Erythroblast (primary cell): ENCODE measurements around the gene METTL21C.

Experiments
- DNase-seq, 2 experiments: peaks; one replicate each; lab custom pipeline; 2025; lab: John Stamatoyannopoulos, UW
- GATA1 ChIP-seq: IDR thresholded peaks from 2 replicates; pipeline ENCODE4 v1.6.1; 2011; ENCODE audit warnings: low read depth, mild to moderate bottlenecking, control low read depth, low read length, moderate library complexity
- POLR2A ChIP-seq: IDR thresholded peaks from 2 replicates; pipeline ENCODE4 v1.6.1; 2011; ENCODE audit warnings: mild to moderate bottlenecking, low read length

The METTL21C gene

GRCh38 chr13:102694937-102695336 is at the start of gene METTL21C:
TSS of gene METTL21C (minus strand) at chr13:102695044. CDS start at chr13:102694498, 546 bp downstream.
- TF ChIP-seq GATA1 (no peak), POLR2A (no peak)
- no peak for DNase-seq

- TF ChIP-seq GATA1 = no peak
- no peak for TF ChIP-seq POLR2A
Observed at GRCh38 chr13:102742506-102742905, 47.7 kb upstream of the METTL21C start.

GRCh38 chr13:102742101-102742500 is 47.3 kb upstream of the METTL21C start:
- no peak for TF ChIP-seq POLR2A
- TF ChIP-seq GATA1 = no peak
- DNase-seq = no peak

More at GRCh38 chr13:102742506-102742905, 47.7 kb upstream of the METTL21C start:
- no peak for DNase-seq

DNA sequence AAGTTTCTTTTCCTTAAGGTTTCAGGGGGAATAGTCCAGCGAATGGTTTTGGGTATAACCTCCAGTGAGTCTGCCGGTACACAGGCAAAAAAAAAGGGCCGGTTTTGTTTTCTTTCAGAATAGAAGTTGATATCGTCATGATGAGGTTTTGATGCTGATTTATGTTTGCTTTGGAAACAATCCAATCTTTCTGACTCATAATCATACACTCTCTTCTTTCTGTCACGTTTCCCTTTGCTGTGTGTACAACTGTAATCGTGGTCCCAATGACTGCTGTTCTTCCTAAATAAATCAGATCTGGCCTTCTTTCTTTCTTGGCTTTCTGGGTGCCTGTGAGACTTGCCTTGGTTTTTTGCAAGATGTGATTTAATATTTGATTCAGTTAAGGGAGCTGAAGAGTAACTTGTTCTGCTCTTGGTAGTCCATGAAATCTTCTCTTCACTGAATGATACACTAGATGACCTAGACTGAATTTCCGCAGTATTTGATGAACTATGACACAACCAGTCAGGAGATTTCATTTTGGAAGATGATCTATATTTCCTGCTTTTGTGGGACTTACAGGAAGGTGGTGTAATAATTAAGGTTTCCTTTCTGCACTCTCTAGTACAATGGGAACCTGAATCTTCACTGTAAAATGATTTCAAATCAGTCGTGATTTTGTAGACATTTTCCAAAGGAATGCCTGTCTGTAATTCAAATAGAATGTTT is 34.9 kb upstream of the METTL21C start:
- TF ChIP-seq POLR2A = no peak
- DNase-seq = no peak

- TF ChIP-seq GATA1 = no peak
- no peak for TF ChIP-seq POLR2A
- peak; percentile 7 to 27 for DNase-seq
Observed at GRCh38 chr13:102726430-102726829, 31.6 kb upstream of the METTL21C start.

GRCh38 chr13:102724923-102725322 is 30.1 kb upstream of the METTL21C start:
- peak; percentile 8 to 27 for DNase-seq

GRCh38 chr13:102721800-102722231 is 27.0 kb upstream of the METTL21C start:
- no peak for DNase-seq
- TF ChIP-seq GATA1 (no peak), POLR2A (no peak)

More at GRCh38 chr13:102724923-102725322, 30.1 kb upstream of the METTL21C start:
- no peak for TF ChIP-seq POLR2A

- no peak for DNase-seq
- no peak for TF ChIP-seq GATA1
- no peak for TF ChIP-seq POLR2A
Observed at GRCh38 chr13:102718746-102719145, 23.9 kb upstream of the METTL21C start.

DNA sequence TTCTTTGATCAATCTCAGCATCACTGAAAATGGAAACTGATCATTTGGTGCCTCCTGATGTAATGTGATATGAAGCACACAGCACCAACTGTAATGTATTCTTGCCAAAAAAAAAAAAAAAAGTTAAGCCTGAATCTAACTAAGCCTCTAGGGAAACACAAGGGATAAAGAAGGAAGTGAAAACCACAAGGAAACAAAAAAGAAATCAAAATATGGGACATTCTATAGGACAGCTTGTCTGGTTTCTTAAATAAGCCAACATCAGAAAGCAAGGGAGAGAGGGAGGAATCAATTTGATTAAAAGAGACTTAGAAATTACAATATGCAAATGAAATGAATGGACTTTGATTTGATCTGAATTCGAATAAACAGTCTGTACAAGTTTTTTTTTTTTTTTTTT is 20.6 kb upstream of the METTL21C start:
- no peak for DNase-seq
- TF ChIP-seq GATA1 (no peak), POLR2A (no peak)

DNA sequence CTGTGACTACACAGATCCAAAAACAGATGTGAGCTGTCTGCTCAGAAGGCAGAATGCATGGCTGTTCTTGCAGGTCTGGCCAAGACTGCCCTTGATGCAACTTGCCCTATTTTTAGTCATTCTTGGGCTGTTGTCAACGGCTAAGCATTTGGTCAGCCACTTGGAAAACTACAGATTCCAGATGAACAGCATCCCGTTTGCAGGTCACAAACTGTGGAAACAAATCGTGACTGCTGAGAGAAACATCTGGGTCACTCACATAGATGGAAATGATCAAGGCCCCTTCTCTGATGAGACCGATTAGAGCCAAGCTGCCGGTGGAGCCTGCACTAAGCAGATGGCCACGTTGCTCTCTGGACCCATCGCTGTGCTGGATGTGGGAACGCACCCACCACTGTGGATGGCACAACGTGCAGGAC is 15.4 kb upstream of the METTL21C start:
- DNase-seq = no peak
- no peak for TF ChIP-seq POLR2A
- no peak for TF ChIP-seq GATA1

DNA sequence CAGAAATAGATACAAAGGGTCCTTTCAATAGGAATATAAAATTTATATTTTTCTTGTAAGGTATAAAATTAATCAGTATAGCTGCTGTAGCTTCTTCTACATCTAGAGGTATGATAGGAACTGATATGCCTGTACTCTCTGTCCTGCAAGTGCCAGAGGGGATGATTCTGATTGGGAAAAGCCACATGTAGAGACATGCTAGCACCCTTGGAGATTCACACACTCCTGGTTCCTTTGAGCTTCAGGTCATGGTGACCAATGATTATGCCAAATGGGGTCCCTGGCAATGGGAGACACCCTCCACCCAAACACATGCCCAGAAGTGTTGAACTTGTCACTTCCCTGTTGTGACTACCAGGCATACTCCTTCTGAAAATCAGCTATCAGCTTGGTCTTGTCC is 14.7 kb upstream of the METTL21C start:
- no peak for TF ChIP-seq GATA1
- TF ChIP-seq POLR2A = no peak

DNA sequence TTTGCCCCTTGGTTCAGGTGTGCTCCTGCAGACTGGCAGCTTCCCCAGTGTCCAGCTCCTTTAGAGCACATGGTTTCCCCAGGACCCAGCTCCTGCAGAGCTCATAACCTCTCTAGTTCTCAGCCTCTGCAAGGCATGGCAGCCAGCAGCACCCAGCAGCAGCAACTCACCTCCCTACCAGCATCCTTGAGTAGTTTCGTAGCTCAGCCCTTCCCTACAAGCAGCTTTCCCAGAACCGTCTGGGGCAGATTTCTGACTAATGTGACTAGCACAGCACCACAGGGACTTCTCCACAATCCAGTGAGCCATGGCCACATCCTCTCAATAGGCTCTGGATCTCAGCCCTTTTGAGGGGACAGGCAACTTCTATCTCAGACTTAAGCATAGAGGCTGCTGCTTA is 14.1 kb upstream of the METTL21C start:
- TF ChIP-seq GATA1 (no peak), POLR2A (no peak)
- DNase-seq = no peak

More for the DNA sequence above, 14.7 kb upstream of the METTL21C start:
- no peak for DNase-seq

DNA sequence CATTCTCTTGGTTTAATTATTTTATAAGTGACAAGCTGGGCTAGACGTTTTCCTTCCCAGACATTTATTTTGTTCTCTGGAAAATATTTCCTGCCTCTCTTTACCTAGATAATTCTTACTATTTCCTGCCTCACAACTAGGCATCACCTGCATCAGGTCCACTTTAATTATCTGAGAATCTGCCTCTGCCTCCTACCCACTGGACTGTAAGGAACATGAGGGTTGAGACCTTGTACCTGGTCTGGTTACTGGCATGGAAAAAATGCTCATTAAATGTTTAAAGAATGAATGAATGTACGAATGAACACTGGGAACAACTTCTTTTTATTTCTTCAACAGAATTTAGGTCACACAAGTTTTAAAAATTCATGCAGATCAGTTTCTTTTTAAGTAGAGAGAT is 13.4 kb upstream of the METTL21C start:
- TF ChIP-seq POLR2A (no peak), GATA1 (no peak)
- DNase-seq = no peak

- no peak for TF ChIP-seq GATA1
- no peak for TF ChIP-seq POLR2A
- DNase-seq = no peak
Observed at GRCh38 chr13:102707467-102707866, 12.6 kb upstream of the METTL21C start.
